Measurements from ENCODE around the gene ATP5F1A. TPM values are rescaled to one million over a fixed set of nuclear protein-coding genes. Genes with fewer than 3 reads are reported as not detected.

The ATP5F1A gene
- total RNA-seq, 1 donor from 2014 or later, result 457 TPM

GRCh38 chr18:46068763-46069162, 29.3 kb downstream of the ATP5F1A start:
- peaks cover 9% of the 10 kb centered on the region for H3K27me3 Mint-ChIP-seq (ENCODE audit: unreplicated experiment)
- no peak overlapping the region for H3K27ac Mint-ChIP-seq (ENCODE audit: unreplicated experiment)

DNA sequence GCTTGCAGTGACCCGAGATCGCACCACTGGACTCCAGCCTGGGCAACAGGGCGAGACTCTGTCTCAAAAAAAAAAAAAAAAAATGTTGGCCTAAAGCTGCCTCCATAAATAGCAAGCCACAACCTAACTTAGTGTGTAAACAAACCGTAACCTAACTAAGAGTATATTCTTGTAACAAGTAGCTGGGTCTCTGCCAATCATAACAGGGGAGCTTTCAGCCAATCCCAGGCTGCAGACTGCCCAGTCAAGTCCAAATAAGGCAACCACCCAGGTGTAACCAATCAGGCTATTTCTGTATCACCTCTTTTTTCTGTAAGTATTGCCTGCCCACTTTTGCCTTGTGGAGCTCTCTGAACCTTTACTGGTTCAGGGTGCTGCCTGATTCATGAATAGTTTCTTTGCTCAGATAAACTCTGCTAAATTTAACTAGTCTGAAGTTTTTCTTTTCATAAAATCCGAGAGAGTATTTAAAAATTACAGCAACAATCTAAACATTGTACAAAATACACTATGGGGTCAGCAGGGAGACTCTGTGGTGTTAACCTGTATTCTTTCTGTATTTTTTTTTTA, 30.6 kb downstream of the ATP5F1A start:
- H3K4me3 Mint-ChIP-seq (ENCODE audit: unreplicated experiment), result no peak overlapping the region
- H3K27me3 Mint-ChIP-seq (ENCODE audit: unreplicated experiment), result peaks cover 7% of the 10 kb centered on the region
- TF ChIP-seq, protein P1, sequence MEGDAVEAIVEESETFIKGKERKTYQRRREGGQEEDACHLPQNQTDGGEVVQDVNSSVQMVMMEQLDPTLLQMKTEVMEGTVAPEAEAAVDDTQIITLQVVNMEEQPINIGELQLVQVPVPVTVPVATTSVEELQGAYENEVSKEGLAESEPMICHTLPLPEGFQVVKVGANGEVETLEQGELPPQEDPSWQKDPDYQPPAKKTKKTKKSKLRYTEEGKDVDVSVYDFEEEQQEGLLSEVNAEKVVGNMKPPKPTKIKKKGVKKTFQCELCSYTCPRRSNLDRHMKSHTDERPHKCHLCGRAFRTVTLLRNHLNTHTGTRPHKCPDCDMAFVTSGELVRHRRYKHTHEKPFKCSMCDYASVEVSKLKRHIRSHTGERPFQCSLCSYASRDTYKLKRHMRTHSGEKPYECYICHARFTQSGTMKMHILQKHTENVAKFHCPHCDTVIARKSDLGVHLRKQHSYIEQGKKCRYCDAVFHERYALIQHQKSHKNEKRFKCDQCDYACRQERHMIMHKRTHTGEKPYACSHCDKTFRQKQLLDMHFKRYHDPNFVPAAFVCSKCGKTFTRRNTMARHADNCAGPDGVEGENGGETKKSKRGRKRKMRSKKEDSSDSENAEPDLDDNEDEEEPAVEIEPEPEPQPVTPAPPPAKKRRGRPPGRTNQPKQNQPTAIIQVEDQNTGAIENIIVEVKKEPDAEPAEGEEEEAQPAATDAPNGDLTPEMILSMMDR (IDR thresholded peaks at IDR 0.05; ENCODE audit: unreplicated experiment), result no peak
- no peak for DNase-seq (ENCODE audit: low spot score)
- peaks cover 4% of the 10 kb centered on the region for H3K4me1 Mint-ChIP-seq (ENCODE audit: unreplicated experiment)
- no peaks in the 10 kb centered on the region for H3K36me3 Mint-ChIP-seq (ENCODE audit: low read depth, unreplicated experiment)
- H3K27ac Mint-ChIP-seq (ENCODE audit: unreplicated experiment), result no peak overlapping the region
- H3K9me3 Mint-ChIP-seq (ENCODE audit: unreplicated experiment), result no peaks in the 10 kb centered on the region

More at GRCh38 chr18:46068763-46069162, 29.3 kb downstream of the ATP5F1A start:
- Mint-ChIP-seq H3K36me3 (ENCODE audit: low read depth, unreplicated experiment) (no peaks in the 10 kb centered on the region), H3K9me3 (ENCODE audit: unreplicated experiment) (no peaks in the 10 kb centered on the region), H3K4me1 (ENCODE audit: unreplicated experiment) (peaks cover 4% of the 10 kb centered on the region), H3K4me3 (ENCODE audit: unreplicated experiment) (no peak overlapping the region)
- no peak for DNase-seq (ENCODE audit: low spot score)
- TF ChIP-seq, protein P1 (IDR thresholded peaks at IDR 0.05; ENCODE audit: unreplicated experiment), result no peak

GRCh38 chr18:46062781-46063180, 35.3 kb downstream of the ATP5F1A start:
- H3K27me3 Mint-ChIP-seq (ENCODE audit: unreplicated experiment), result peaks cover 1% of the 10 kb centered on the region
- H3K36me3 Mint-ChIP-seq (ENCODE audit: low read depth, unreplicated experiment), result no peaks in the 10 kb centered on the region
- H3K4me3 Mint-ChIP-seq (ENCODE audit: unreplicated experiment), result no peak overlapping the region
- DNase-seq (ENCODE audit: low spot score), result no peak
- H3K9me3 Mint-ChIP-seq (ENCODE audit: unreplicated experiment), result no peaks in the 10 kb centered on the region
- TF ChIP-seq, protein P1 (IDR thresholded peaks at IDR 0.05; ENCODE audit: unreplicated experiment), result no peak
- no peaks in the 10 kb centered on the region for H3K4me1 Mint-ChIP-seq (ENCODE audit: unreplicated experiment)
- no peak overlapping the region for H3K27ac Mint-ChIP-seq (ENCODE audit: unreplicated experiment)

- peaks cover 1% of the 10 kb centered on the region for H3K27me3 Mint-ChIP-seq (ENCODE audit: unreplicated experiment)
- DNase-seq (ENCODE audit: low spot score), result no peak
- H3K4me1 Mint-ChIP-seq (ENCODE audit: unreplicated experiment), result no peaks in the 10 kb centered on the region
- no peak overlapping the region for H3K27ac Mint-ChIP-seq (ENCODE audit: unreplicated experiment)
- no peaks in the 10 kb centered on the region for H3K36me3 Mint-ChIP-seq (ENCODE audit: low read depth, unreplicated experiment)
- TF ChIP-seq, protein P1 (IDR thresholded peaks at IDR 0.05; ENCODE audit: unreplicated experiment), result no peak
- H3K4me3 Mint-ChIP-seq (ENCODE audit: unreplicated experiment), result no peak overlapping the region
- no peaks in the 10 kb centered on the region for H3K9me3 Mint-ChIP-seq (ENCODE audit: unreplicated experiment)
Measured at GRCh38 chr18:46061796-46062195, 36.3 kb downstream of the ATP5F1A start.

DNA sequence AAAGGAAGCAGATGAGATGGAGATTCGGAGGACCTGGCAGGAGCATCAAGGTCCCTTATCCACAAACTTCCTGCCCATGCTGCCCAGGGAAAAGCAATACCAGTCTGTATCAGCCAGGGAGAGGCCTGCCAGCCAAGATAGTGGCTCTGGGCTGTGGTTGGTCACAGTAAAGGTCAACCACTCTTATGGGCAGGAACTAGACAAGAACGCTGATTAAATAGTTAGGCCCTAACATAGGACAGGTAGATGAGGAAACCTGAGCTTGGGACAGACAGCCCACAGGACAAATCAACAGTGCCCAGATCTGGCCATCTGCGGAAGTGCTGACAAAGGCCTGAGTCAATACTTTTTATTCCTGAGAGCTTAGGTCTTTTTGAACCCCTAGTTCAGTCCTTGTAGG, 36.7 kb downstream of the ATP5F1A start:
- Mint-ChIP-seq H3K4me3 (ENCODE audit: unreplicated experiment) (no peak overlapping the region), H3K27me3 (ENCODE audit: unreplicated experiment) (peaks cover 1% of the 10 kb centered on the region), H3K27ac (ENCODE audit: unreplicated experiment) (no peak overlapping the region), H3K4me1 (ENCODE audit: unreplicated experiment) (no peaks in the 10 kb centered on the region), H3K36me3 (ENCODE audit: low read depth, unreplicated experiment) (no peaks in the 10 kb centered on the region), H3K9me3 (ENCODE audit: unreplicated experiment) (no peaks in the 10 kb centered on the region)
- TF ChIP-seq, protein P1 (IDR thresholded peaks at IDR 0.05; ENCODE audit: unreplicated experiment), result no peak
- DNase-seq (ENCODE audit: low spot score), result no peak

All from endothelial cell (in vitro differentiated cells).